GM10847 (cell line): ENCODE results near the gene ZSWIM4.

ENCODE experiments used
- POLR2A ChIP-seq: IDR thresholded peaks from 2 replicates; pipeline ENCODE4 v1.6.1; 2011; ENCODE audit not compliant: insufficient read length; ENCODE audit errors: extremely low read depth

The ZSWIM4 gene

DNA sequence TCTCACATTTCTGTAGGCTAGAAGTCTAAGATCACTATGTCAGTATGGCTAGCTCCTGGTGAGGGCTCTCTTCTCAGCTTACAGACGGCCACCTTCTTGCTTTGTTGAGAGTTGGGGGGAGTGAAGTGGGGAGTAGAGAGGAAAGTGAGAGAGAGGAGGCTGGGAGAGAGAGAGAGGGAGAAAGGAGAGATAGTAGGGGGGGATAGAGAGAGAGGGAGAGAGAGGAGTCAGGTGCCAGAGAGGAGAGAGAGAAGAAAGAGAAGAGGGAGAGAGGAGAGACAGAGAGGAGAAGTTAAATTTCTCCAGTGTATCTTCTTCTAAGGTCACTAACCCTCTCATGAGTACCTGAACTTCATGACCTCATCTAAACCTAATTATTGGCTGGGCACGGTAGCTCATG, 28.7 kb downstream of the ZSWIM4 start:
- TF ChIP-seq POLR2A = no peak

DNA sequence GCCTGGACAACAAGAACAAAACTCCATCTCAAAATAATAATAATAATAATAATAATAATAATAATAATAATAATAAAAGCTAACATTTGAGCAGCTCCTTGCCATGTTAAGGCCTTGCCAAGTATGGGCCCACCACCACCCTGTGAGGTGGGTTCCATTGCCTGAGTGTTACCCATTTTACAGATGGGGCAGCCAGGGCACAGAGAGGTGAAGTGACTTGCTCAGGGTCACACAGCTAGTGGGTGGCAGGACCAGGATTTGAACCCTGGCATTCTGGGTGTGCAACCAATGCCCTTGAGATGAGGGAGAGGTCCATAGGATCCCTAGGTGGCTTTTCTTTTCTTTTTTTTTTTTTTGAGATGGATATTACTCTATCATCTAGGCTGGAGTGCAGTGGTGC, 29.5 kb downstream of the ZSWIM4 start:
- TF ChIP-seq POLR2A = no peak

GRCh38 chr19:13825489-13826441, 30.5 kb downstream of the ZSWIM4 start:
- TF ChIP-seq POLR2A = no peak

GRCh38 chr19:13826652-13827235, 31.5 kb downstream of the ZSWIM4 start:
- no peak for TF ChIP-seq POLR2A

DNA sequence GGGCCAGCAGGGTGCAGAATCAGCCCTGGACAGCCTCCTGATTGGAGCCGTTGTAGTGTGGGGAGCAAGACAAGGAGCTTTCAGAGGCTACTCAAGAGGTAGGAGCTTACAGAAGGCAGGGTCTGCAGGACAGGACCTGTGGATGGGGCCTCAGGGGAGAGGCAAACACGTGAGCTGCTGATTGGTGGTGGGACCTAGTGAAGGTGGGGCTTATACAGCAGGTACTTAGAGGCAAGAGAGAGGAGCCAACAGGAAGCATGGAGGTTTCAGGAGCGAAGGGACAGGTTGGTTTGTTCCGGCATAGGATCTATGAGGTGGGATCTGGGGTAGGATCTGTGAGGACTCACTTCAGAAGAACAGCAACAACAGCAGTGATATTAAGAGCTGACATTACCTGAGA, 32.4 kb downstream of the ZSWIM4 start:
- TF ChIP-seq POLR2A = no peak

DNA sequence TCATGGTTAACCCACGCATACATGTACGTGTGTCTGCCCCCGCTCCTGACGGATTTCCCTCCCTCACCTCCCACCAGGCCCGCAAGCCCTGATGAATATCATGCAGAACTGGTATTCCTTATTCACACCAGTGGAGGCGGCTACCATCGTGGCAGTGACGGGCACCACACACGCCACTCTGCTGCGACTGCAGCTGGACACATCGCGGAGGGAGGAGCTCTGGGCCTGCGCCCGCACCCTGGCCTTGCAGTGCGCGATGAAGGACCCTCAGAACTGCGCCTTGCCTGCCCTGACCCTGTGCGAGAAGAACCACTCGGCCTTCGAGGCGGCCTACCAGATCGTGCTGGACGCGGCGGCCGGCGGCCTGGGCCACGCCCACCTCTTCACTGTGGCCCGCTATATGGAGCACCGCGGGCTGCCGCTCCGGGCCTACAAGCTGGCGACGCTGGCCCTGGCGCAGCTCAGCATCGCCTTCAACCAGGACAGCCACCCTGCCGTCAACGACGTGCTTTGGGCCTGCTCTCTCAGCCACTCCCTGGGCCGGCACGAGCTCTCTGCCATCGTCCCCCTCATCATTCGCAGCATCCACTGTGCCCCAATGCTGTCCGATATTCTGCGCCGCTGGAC, 35.0 kb downstream of the ZSWIM4 start:
- TF ChIP-seq POLR2A = no peak

DNA sequence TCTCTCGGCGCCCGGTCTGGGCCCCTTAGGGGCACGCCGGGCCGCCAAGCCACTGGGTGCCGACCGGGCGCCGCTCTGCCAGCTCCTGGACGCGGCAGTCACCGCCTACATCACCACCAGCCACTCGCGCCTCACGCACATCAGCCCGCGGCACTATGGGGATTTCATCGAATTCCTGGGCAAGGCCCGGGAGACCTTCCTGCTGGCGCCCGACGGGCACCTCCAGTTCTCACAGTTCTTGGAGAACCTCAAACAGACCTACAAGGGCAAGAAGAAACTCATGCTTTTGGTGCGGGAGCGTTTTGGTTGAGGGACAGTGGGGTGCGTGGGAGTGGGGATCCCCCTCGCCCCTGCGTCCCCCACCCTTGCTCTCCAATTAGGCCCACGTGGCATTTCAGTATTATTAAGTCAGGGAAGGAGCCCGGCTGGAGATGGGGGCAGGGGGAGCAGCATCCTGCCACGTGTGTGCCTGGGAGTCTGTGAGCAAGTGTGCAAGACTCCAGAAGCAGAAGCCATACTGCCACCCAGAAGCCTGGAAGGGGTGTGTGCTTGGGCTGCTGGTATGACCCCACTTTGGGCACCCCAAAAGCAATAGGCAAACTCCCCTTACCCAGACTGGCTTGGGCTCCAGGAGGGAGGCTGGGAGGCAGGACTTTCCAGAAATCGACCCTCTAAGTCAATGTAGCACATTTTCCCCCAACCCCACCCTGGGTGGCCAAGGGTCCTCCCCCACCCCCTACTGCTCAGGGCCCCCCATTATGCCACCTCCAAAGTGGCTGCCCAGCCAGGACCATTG, 35.7 kb downstream of the ZSWIM4 start:
- no peak for TF ChIP-seq POLR2A

GRCh38 chr19:13831537-13832467, 36.6 kb downstream of the ZSWIM4 start:
- no peak for TF ChIP-seq POLR2A

DNA sequence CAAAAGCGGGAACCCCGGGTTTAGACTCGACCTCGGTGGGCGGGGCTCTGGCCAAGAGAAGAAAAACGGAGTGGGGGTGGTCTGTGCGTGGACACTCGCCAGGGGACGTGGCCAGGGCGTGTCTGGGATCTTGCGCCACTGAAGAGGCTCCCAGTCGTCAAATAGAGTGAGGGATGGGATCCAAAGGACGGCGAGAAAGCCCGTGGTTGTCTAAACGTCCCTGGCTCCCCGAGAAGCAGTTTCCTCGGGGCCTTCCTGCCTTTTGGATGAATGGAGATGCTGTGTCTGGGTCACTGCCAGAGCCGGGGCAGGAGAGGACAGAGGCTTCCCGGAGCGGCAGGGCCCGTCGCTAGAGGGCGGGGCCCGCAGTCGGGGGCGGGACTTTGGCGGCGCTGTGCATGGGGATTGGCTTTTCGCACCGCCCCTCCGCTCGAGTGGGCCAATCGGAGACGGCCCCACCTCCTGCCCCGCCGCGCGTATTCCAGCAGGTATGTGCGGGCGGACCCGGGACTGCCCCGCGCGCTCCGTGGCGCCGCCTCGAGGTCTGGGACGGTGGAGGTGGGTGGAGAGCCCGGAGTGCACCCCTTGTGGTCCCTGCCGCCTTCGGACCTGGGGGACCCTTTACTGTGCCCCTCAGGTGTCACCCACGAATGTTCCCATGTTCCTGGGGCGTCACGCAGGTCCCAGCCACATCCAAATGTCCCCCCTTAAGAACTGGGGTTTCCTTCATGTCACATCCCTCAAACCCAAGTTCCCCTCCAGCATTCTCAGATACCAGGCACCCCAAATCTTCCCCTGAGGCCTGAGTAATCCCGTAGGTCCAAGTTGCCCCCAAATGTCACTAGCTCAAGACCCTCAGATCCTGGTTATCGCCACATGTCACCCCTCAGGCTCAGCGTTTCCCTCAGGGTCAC, 38.3 kb downstream of the ZSWIM4 start:
- peak; percentile 43 for TF ChIP-seq POLR2A

DNA sequence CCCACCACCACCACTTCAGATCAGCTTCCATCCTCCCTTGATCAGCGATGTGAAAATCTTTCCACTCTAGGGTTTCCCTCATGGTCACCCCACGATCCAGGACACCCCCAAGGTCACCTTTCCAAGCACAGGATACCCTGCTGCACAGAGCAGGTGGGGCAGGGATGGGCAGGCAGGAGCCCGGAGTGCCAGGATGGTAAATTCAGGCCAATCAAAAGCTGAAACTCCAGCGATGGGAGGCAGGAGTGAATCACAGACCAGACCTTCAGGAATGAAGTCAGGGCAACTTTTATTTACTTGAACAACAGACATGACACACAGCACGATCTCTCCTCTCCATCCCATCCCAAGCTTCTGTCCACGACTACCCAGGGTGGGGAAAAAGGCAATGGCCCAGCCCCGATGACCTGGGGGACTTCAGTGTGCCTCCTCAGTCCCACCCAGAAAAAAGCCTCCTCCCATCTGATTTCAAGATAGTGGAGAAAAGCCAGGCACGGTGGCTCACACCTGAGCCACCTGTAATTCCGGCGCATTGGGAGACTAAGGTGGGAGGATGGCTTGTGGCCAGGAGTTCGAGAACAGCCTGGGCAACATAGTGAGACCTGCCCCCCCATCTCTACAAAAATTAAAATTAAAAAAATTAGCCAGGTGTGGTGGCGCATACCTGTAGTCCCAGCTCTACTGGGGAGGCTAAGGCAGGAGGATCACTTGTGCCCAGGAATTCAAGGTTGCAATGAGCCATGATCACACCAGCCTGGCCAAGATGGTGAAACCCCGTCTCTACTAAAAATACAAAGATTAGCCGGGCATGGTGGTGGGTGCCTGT, 39.2 kb downstream of the ZSWIM4 start:
- no peak for TF ChIP-seq POLR2A

DNA sequence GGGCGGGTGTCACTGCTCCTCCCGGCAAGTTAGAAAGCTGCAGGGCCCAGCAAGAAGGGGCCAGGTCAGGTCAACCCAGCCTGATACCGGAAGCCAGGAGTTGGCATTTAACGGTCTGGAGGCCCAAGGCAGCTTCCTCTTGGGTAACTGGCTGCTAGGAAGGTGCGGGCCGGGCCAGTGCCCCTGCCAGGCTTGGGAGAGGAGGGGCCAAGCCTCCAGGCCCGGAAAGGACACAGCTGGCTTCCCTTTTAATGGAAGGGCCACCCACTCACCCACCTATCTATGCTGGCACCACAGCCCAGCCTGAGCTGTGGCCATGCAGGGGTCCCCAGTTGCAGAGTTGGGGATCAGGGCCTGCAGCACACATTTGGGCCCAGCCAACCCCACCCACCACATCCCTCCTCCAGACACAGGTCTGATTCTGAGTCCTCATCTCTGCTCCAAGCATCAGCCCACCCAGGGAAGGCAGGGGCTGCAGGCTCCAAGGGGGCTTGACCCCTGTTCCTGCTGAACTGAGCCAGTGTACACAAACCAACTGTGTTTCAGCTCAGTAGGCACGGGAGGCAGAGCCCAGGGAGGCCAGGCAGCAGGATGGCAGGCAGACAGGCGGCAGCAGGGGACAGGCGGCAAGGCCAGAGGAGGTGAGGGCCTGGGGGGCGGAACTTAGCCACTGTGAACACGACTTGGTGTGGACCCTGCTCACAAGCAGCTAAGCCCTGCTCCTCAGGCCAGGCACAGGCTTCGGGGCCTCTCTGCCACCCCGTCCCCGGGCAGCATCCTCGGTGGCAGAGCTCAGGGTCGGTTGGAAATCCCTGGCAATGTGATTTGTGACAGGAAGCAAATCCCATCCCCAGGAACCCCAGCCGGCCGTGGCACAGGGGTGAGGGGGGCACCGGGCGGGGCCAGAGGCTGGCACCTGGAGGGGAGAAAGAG, 40.8 kb downstream of the ZSWIM4 start:
- no peak for TF ChIP-seq POLR2A
